Calu3 (cell line): ENCODE data around the gene CCDC116. TPM values are rescaled to one million over a fixed set of nuclear protein-coding genes. Genes with fewer than 3 reads are reported as not detected.

ENCODE experiments used
- BruUV-seq: library from RNA; stranded (reverse); fragments of 400-500 nt; replicated peaks from 2 replicates; lab custom pipeline; 2021; lab: Mats Ljungman, UMichigan
- CTCF ChIA-PET: fragments of 300-600 bp; sonication (Branson Sonifier 250); formaldehyde crosslinking; loops from one replicate; lab custom pipeline; 2022; ENCODE audit warnings: antibody characterized with exemption; lab: Charles Lee
- DNase-seq: peaks from one replicate; pipeline ENCODE4 v3.0.0; 2022
- H3K27ac Mint-ChIP-seq: one replicate; pipeline ENCODE4 v1.8.0; 2022; ENCODE audit warnings: mixed read lengths; ENCODE audit not compliant: unreplicated experiment
- H3K27me3 Mint-ChIP-seq: one replicate; pipeline ENCODE4 v1.8.0; 2022; ENCODE audit warnings: mixed read lengths; ENCODE audit not compliant: unreplicated experiment
- H3K36me3 Mint-ChIP-seq: one replicate; pipeline ENCODE4 v1.8.0; 2022; ENCODE audit warnings: mild to moderate bottlenecking, moderate library complexity, mixed read lengths; ENCODE audit not compliant: insufficient read depth, unreplicated experiment
- H3K4me1 Mint-ChIP-seq: one replicate; pipeline ENCODE4 v1.8.0; 2022; ENCODE audit warnings: mild to moderate bottlenecking, low read depth, mixed read lengths; ENCODE audit not compliant: unreplicated experiment
- H3K4me3 Mint-ChIP-seq: one replicate; pipeline ENCODE4 v1.8.0; 2022; ENCODE audit warnings: mild to moderate bottlenecking, low read depth, moderate library complexity, mixed read lengths; ENCODE audit not compliant: unreplicated experiment
- H3K9me3 Mint-ChIP-seq: one replicate; pipeline ENCODE4 v1.8.0; 2022; ENCODE audit warnings: low read depth, mixed read lengths; ENCODE audit not compliant: unreplicated experiment
- CTCF ChIP-seq: fragments of 200-600 bp; IDR thresholded peaks from one replicate; pipeline ENCODE4 v1.8.0; 2022; ENCODE audit warnings: antibody characterized with exemption; ENCODE audit not compliant: unreplicated experiment
- intact Hi-C: fragments of 100-400 bp; cut with micrococcal nuclease; formaldehyde crosslinking; loops from one replicate; pipeline ENCODE4 v1.10.0; 2022; ENCODE audit not compliant: unreplicated experiment
- total RNA-seq: library from RNA; stranded (reverse); gene quantifications from 2 replicates; pipeline ENCODE4 v1.2.3, GENCODE V29; 2022

Gene CCDC116
- total RNA-seq, 1 experiment from 2014 or later = not detected

GRCh38 chr22:21622011-21622918 lies 10.3 kb upstream of the CCDC116 start:
- no peaks in the 10 kb centered on the region for H3K27me3 Mint-ChIP-seq
- no peaks in the 10 kb centered on the region for H3K9me3 Mint-ChIP-seq
- no peak for TF ChIP-seq CTCF
- CTCF ChIA-PET = no interaction called here
- H3K4me3 Mint-ChIP-seq = no peak overlapping the region
- intact Hi-C loops = no loop called here
- H3K27ac Mint-ChIP-seq = peak overlapping the region; percentile 5
- TSS peak; percentile 48 for BruUV-seq
- peaks cover 91% of the 10 kb centered on the region for H3K36me3 Mint-ChIP-seq
- no peak for DNase-seq
- H3K4me1 Mint-ChIP-seq = peaks cover 13% of the 10 kb centered on the region

GRCh38 chr22:21622919-21623647 lies 9.5 kb upstream of the CCDC116 start:
- no peak overlapping the region for H3K4me3 Mint-ChIP-seq
- BruUV-seq = no TSS peak
- no peaks in the 10 kb centered on the region for H3K9me3 Mint-ChIP-seq
- H3K27me3 Mint-ChIP-seq = no peaks in the 10 kb centered on the region
- peak overlapping the region; percentile 5 for H3K27ac Mint-ChIP-seq
- H3K4me1 Mint-ChIP-seq = peaks cover 18% of the 10 kb centered on the region
- no peak for DNase-seq
- intact Hi-C loops = no loop called here
- peaks cover 91% of the 10 kb centered on the region for H3K36me3 Mint-ChIP-seq
- TF ChIP-seq CTCF = no peak
- CTCF ChIA-PET = no interaction called here

- DNase-seq = no peak
- Mint-ChIP-seq H3K4me1 (peaks cover 23% of the 10 kb centered on the region), H3K27ac (no peak overlapping the region), H3K9me3 (no peaks in the 10 kb centered on the region), H3K36me3 (peaks cover 91% of the 10 kb centered on the region), H3K27me3 (no peaks in the 10 kb centered on the region), H3K4me3 (no peak overlapping the region)
- BruUV-seq = no TSS peak
- TF ChIP-seq CTCF = no peak
- intact Hi-C loops = no loop called here
- CTCF ChIA-PET = no interaction called here
Observed at GRCh38 chr22:21623648-21623970, 9.0 kb upstream of the CCDC116 start.

- intact Hi-C loops = no loop called here
- CTCF ChIA-PET = interaction anchor here (0.8 to 1.6 kb wide), 2 partner anchors 17 to 19 kb away, joined by 3 read pairs; partner anchors contain the start of gene SDF2L1
- peak; percentile 24 for DNase-seq
- Mint-ChIP-seq H3K9me3 (no peaks in the 10 kb centered on the region), H3K27me3 (no peaks in the 10 kb centered on the region), H3K27ac (peak overlapping the region; percentile 30), H3K4me3 (no peak overlapping the region), H3K4me1 (peaks cover 24% of the 10 kb centered on the region), H3K36me3 (peaks cover 91% of the 10 kb centered on the region)
- TF ChIP-seq CTCF = peak; percentile 54
- no TSS peak for BruUV-seq
Observed at GRCh38 chr22:21624120-21624879, 8.3 kb upstream of the CCDC116 start.
